Keratinocyte (primary cell): ENCODE results near the gene ADGRV1. TPM values are rescaled to one million over a fixed set of nuclear protein-coding genes. Genes with fewer than 3 reads are reported as not detected.

Source experiments
- DNase-seq: peaks from one replicate; pipeline ENCODE4 v3.0.0-alpha.2; 2011; ENCODE audit warnings: low read depth, missing footprints, low spot score
- FAIRE-seq: peaks from 2 replicates; lab custom pipeline; 2011; peaks lifted over from hg19 to GRCh38; lab: Jason Lieb, UNC
- H2AFZ ChIP-seq: 2 replicates; pipeline ENCODE4 v1.6.0; 2012; ENCODE audit warnings: low read length, control low read depth, inconsistent platforms; ENCODE audit not compliant: control insufficient read depth
- H3K27ac ChIP-seq: 2 replicates; pipeline ENCODE4 v1.5.1; 2011; ENCODE audit warnings: low read length; ENCODE audit not compliant: control insufficient read depth, insufficient read depth
- H3K27me3 ChIP-seq: 3 replicates; pipeline ENCODE4 v1.6.0; 2011; ENCODE audit warnings: low read length; ENCODE audit not compliant: control insufficient read depth, insufficient read depth; ENCODE audit errors: extremely low read depth
- H3K36me3 ChIP-seq, 2 experiments: 2 replicates in 1 of 2; 3 replicates in 1 of 2; pipeline ENCODE4 v1.5.1; 2011; ENCODE audit warnings: low read length in 2 of 2, mild to moderate bottlenecking in 1 of 2; ENCODE audit not compliant: control insufficient read depth in 2 of 2, insufficient read depth in 2 of 2; ENCODE audit errors: extremely low read depth in 1 of 2
- H3K4me1 ChIP-seq: 3 replicates; pipeline ENCODE4 v1.5.1; 2011; ENCODE audit warnings: low read length; ENCODE audit not compliant: control insufficient read depth, insufficient read depth; ENCODE audit errors: extremely low read depth
- H3K4me2 ChIP-seq: 3 replicates; pipeline ENCODE4 v1.6.0; 2011; ENCODE audit warnings: low read depth, low read length; ENCODE audit not compliant: control insufficient read depth, insufficient read depth; ENCODE audit errors: extremely low read depth
- H3K4me3 ChIP-seq, 3 experiments: fragments of 200-600 bp in 1 of 3; sonication (generic) in 1 of 3; 2 replicates in 2 of 3; 3 replicates in 1 of 3; pipeline ENCODE4 v1.5.1; 2011 to 2016; ENCODE audit warnings: low read length in 3 of 3, mild to moderate bottlenecking in 3 of 3, control low read depth in 2 of 3, inconsistent platforms in 1 of 3, low read depth in 1 of 3, mixed read lengths in 1 of 3, mixed run types in 1 of 3, moderate library complexity in 1 of 3; ENCODE audit not compliant: control insufficient read depth in 2 of 3, insufficient read depth in 2 of 3; ENCODE audit errors: extremely low read depth in 1 of 3
- H3K79me2 ChIP-seq: 2 replicates; pipeline ENCODE4 v1.6.0; 2012; ENCODE audit warnings: low read length; ENCODE audit not compliant: control insufficient read depth, insufficient read depth
- H3K9ac ChIP-seq: 3 replicates; pipeline ENCODE4 v1.6.0; 2011; ENCODE audit warnings: low read length; ENCODE audit not compliant: control insufficient read depth, insufficient read depth; ENCODE audit errors: extremely low read depth
- H3K9me1 ChIP-seq: 3 replicates; pipeline ENCODE4 v1.6.0; 2011; ENCODE audit warnings: low read length; ENCODE audit not compliant: control insufficient read depth, insufficient read depth; ENCODE audit errors: extremely low read depth
- H3K9me3 ChIP-seq: 2 replicates; pipeline ENCODE4 v1.5.1; 2012; ENCODE audit warnings: low read depth, low read length; ENCODE audit not compliant: control insufficient read depth
- H4K20me1 ChIP-seq: 3 replicates; pipeline ENCODE4 v1.6.0; 2011; ENCODE audit warnings: low read length; ENCODE audit not compliant: control insufficient read depth, insufficient read depth; ENCODE audit errors: extremely low read depth
- EZH2 ChIP-seq: IDR thresholded peaks from one replicate; pipeline ENCODE4 v1.6.1; 2012; ENCODE audit warnings: inconsistent platforms, mild to moderate bottlenecking, low read length, moderate library complexity
- dilution Hi-C: fragments of 300-500 bp; cut with MboI; formaldehyde crosslinking; loops from one replicate; pipeline ENCODE4 v1.7.0; 2020; ENCODE audit warnings: low sequenced_read_pairs; ENCODE audit not compliant: extremely low pct_ligation_motif_present
- polyA plus RNA-seq, 5 experiments: library from polyadenylated mRNA; depleted of rRNA in 3 of 5; stranded (reverse) in 3 of 5; stranded (forward) in 1 of 5; unstranded in 1 of 5; fragments of >200 nt; gene quantifications; 1 replicate in 1 of 5; 2 replicates in 3 of 5; 3 replicates in 1 of 5; pipeline versions ENCODE4 v1.2.1 to v1.2.3, GENCODE V29; 2011 to 2012; ENCODE audit warnings: missing spikeins in 2 of 5, low read depth in 1 of 5, low replicate concordance in 1 of 5
- TF ChIP-seq, protein P1 (sequence below), 3 experiments: IDR thresholded peaks in 1 of 3; conservative IDR thresholded peaks in 1 of 3; optimal IDR thresholded peaks in 1 of 3; 2 replicates in 2 of 3; 3 replicates in 1 of 3; pipeline versions ENCODE3 to v1.5.1; 2011; ENCODE audit warnings: low read length in 3 of 3, mild to moderate bottlenecking in 3 of 3, moderate library complexity in 2 of 3, control low read depth in 1 of 3, inconsistent platforms in 1 of 3; ENCODE audit not compliant: insufficient read depth in 2 of 3; ENCODE audit errors: extremely low read depth in 1 of 3

Gene ADGRV1
- polyA plus RNA-seq, 1 donor (not counting 4 experiments of a cell fraction or from before 2014, with no cell fraction given): 0.05 TPM

DNA sequence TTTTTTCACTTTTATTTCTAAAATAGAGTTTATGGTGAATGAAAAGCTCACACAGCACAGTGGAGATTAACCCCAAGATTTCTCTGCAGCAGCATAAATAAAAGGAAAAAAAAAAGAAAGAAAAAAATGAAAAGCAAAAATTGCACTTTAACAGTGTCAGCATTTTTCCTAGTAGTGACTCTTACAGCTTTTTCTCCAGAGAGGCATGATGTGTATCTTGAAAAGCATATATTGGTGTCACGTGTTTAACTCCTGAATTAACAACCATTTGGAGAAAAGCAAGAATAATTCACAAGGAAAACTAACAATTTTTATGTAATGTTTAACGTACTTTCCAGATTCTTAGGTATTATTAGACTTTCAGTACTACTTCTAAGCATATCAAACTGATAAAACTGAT is 67.9 kb downstream of the ADGRV1 start:
- Histone ChIP-seq H3K9me1 (no peaks in the 10 kb centered on the region), H3K4me2 (no peak overlapping the region), H4K20me1 (no peaks in the 10 kb centered on the region), H3K27ac (no peak overlapping the region), H3K79me2 (no peaks in the 10 kb centered on the region), H3K4me1 (no peaks in the 10 kb centered on the region), H2AFZ (no peak overlapping the region), H3K9me3 (no peaks in the 10 kb centered on the region), H3K27me3 (no peaks in the 10 kb centered on the region), H3K9ac (no peak overlapping the region), H3K36me3 (no peaks in the 10 kb centered on the region), H3K4me3 (no peak overlapping the region)
- dilution Hi-C loops: no loop called here
- no peak for FAIRE-seq
- no peak for TF ChIP-seq EZH2
- TF ChIP-seq, protein P1, sequence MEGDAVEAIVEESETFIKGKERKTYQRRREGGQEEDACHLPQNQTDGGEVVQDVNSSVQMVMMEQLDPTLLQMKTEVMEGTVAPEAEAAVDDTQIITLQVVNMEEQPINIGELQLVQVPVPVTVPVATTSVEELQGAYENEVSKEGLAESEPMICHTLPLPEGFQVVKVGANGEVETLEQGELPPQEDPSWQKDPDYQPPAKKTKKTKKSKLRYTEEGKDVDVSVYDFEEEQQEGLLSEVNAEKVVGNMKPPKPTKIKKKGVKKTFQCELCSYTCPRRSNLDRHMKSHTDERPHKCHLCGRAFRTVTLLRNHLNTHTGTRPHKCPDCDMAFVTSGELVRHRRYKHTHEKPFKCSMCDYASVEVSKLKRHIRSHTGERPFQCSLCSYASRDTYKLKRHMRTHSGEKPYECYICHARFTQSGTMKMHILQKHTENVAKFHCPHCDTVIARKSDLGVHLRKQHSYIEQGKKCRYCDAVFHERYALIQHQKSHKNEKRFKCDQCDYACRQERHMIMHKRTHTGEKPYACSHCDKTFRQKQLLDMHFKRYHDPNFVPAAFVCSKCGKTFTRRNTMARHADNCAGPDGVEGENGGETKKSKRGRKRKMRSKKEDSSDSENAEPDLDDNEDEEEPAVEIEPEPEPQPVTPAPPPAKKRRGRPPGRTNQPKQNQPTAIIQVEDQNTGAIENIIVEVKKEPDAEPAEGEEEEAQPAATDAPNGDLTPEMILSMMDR (optimal IDR thresholded peaks at IDR 0.05 in 1 of 3, IDR thresholded peaks at IDR 0.05 in 1 of 3, conservative IDR thresholded peaks at IDR 0.05 in 1 of 3; ENCODE audit: extremely low read depth in 1 of 3, insufficient read depth in 2 of 3, low read length in 3 of 3): no peak
- no peak for DNase-seq

DNA sequence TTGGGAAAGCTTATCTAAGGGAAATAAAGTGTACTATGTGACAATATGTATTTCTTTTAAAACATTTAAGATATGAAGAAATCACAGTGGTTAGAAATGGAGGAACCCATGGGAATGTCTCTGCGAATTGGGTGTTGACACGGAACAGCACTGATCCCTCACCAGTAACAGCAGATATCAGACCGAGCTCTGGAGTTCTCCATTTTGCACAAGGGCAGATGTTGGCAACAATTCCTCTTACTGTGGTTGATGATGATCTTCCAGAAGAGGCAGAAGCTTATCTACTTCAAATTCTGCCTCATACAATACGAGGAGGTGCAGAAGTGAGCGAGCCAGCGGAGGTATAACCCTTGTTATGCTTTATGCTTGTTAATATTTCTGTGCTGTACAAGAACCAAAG is 69.9 kb downstream of the ADGRV1 start:
- Histone ChIP-seq H2AFZ (no peak overlapping the region), H3K9me1 (no peaks in the 10 kb centered on the region), H3K4me2 (no peak overlapping the region), H3K27ac (no peak overlapping the region), H3K27me3 (no peaks in the 10 kb centered on the region), H3K4me1 (no peaks in the 10 kb centered on the region), H3K4me3 (no peak overlapping the region), H3K79me2 (no peaks in the 10 kb centered on the region), H3K36me3 (no peaks in the 10 kb centered on the region), H3K9ac (no peak overlapping the region), H3K9me3 (no peaks in the 10 kb centered on the region), H4K20me1 (no peaks in the 10 kb centered on the region)
- FAIRE-seq (no peak), DNase-seq (no peak)
- dilution Hi-C loops: no loop called here
- TF ChIP-seq EZH2: no peak
- TF ChIP-seq, protein P1 (optimal IDR thresholded peaks at IDR 0.05 in 1 of 3, IDR thresholded peaks at IDR 0.05 in 1 of 3, conservative IDR thresholded peaks at IDR 0.05 in 1 of 3; ENCODE audit: extremely low read depth in 1 of 3, insufficient read depth in 2 of 3, low read length in 3 of 3): no peak
